Stimulated activated naive B cell treated with anti-CD40 and anti-IgM and Interleukin-4, amounts not matched to agents 10 μg/mL and 1 μg/mL and 100 μg/mL, for 72 hours (primary cell): Measurements from ENCODE around the gene HAUS3.
"Not testable (repeated sequence)": the region's sequence is repeated elsewhere in the genome, so short reads cannot be mapped to it uniquely, and the experiment has no call there.

Experiments used
- ATAC-seq, 2 donors: fragments of 150-1000 bp; cut with Tn5 transposase; replicated peaks; 2 replicates each; pipeline ENCODE4 v1.10.0; 2021; ENCODE audit warnings: moderate library complexity in 1 of 2
- DNase-seq: peaks from one replicate; pipeline ENCODE4 v3.0.0; 2021
- H3K27ac Mint-ChIP-seq: one replicate; pipeline ENCODE4 v1.8.0; 2022; ENCODE audit warnings: mild to moderate bottlenecking, mixed read lengths
- H3K27me3 Mint-ChIP-seq, 2 donors: one replicate each; pipeline ENCODE4 v1.8.0; 2022; ENCODE audit warnings: mixed read lengths in 2 of 2
- H3K36me3 Mint-ChIP-seq, 2 donors: one replicate each; pipeline ENCODE4 v1.8.0; 2022; ENCODE audit warnings: mixed read lengths in 2 of 2, mild to moderate bottlenecking in 1 of 2
- H3K4me1 Mint-ChIP-seq, 2 donors: one replicate each; pipeline ENCODE4 v1.8.0; 2022; ENCODE audit warnings: mixed read lengths in 2 of 2, mild to moderate bottlenecking in 1 of 2
- H3K4me3 Mint-ChIP-seq, 2 donors: one replicate each; pipeline ENCODE4 v1.8.0; 2022; ENCODE audit warnings: mild to moderate bottlenecking in 2 of 2, mixed read lengths in 2 of 2, moderate library complexity in 1 of 2
- H3K9me3 Mint-ChIP-seq, 2 donors: one replicate each; pipeline ENCODE4 v1.8.0; 2022; ENCODE audit warnings: mixed read lengths in 2 of 2, mild to moderate bottlenecking in 1 of 2

Gene HAUS3

DNA sequence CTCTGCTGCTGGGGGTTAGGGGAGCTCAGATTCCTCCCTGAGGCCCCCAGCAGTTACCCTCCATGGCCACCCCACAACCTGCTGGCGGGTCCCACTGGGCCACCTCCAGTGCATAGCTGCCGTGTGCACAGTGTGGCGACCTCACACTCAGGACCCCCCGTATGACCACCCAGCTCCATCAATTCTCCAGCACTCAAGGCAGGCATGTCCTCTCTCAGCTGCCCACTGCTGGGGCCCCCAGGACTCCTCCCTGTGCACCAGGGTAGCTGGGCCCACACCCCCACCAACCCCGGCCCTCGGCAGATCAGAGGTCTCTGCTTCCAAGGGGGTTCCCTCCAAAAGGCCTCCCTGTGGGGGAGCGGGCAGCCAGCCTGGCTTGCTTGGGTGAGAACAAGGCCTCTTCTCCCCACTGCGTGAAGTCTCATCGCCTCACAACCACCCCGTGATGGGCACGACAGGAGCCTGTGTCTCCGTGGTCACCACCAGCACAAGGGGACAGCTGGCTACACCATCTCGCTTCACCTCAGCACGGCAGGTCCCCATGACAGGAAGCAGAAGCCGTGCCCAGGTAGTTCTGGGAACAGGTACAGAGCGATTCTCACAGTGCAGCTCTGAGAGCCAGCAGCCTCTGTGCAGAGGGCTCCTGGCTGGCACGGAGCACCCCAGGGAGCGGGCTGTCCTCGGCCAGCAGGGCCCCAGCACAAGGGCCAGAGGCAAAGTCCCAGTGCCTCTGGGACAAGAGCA, 4.6 kb upstream of the HAUS3 start:
- Mint-ChIP-seq H3K27ac (peak overlapping the region; percentile 51), H3K4me1 (peaks cover 9 to 19% of the 10 kb centered on the region in 2 donors), H3K27me3 (no peaks in the 10 kb centered on the region), H3K9me3 (no peaks in the 10 kb centered on the region), H3K4me3 (no peak overlapping the region), H3K36me3 (peaks cover 0 to 4% of the 10 kb centered on the region in 2 donors)
- ATAC-seq (no peak), DNase-seq (no peak)

GRCh38 chr4:2245787-2246275, 3.9 kb upstream of the HAUS3 start:
- H3K27me3 Mint-ChIP-seq = no peaks in the 10 kb centered on the region
- peaks cover 11 to 21% of the 10 kb centered on the region in 2 donors for H3K4me1 Mint-ChIP-seq
- peaks cover under 1 to 4% of the 10 kb centered on the region in 2 donors for H3K36me3 Mint-ChIP-seq
- ATAC-seq (no peak), DNase-seq (no peak)
- H3K27ac Mint-ChIP-seq = no peak overlapping the region
- H3K4me3 Mint-ChIP-seq = no peak overlapping the region
- no peaks in the 10 kb centered on the region for H3K9me3 Mint-ChIP-seq

- H3K36me3 Mint-ChIP-seq = peaks cover 4 to 5% of the 10 kb centered on the region in 2 donors
- no peak for DNase-seq
- peak overlapping the region; percentile 20 for H3K27ac Mint-ChIP-seq
- peaks cover 17 to 27% of the 10 kb centered on the region in 2 donors for H3K4me1 Mint-ChIP-seq
- H3K9me3 Mint-ChIP-seq = no peaks in the 10 kb centered on the region
- H3K4me3 Mint-ChIP-seq = no peak overlapping the region
- no peak for ATAC-seq
- no peaks in the 10 kb centered on the region for H3K27me3 Mint-ChIP-seq
Measured at GRCh38 chr4:2245057-2245786, 3.3 kb upstream of the HAUS3 start.

DNA sequence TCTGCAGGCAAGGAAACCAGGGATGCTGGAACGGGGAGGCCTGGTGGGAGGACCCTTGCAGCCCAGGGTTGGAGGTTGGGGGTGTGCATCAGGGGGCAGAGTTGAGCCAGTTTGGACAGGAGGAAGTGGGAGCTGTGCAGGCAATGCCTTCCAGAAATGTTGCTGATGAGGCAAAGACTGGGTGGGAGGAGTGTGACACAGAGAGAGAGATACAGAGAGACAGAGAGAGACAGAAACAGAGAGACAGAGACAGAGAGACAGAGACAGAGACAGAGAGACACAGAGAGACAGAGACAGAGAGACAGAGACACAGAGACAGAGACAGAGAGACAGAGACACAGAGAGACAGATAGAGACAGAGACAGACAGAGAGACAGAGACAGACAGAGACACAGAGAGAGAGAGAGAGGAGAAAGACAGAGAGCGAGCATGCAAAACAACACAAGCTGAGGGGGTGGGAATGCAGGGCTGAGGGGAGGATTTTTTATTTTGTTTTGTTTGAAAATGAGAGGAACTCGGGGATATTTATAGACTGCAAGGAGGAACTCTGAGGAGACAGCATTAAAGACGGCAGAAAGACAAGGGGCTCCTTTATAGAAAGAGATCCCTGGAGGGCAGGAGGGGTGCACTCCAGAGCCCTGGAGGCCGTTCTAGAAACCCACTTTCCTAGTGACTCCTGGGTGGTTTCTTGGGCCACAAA, 1.9 kb upstream of the HAUS3 start:
- Mint-ChIP-seq H3K36me3 (peaks cover 6 to 11% of the 10 kb centered on the region in 2 donors), H3K4me1 (peaks cover 23 to 38% of the 10 kb centered on the region in 2 donors), H3K4me3 (peak overlapping the region; percentile 20 to 30), H3K9me3 (no peaks in the 10 kb centered on the region), H3K27ac (peak overlapping the region; percentile 33), H3K27me3 (no peaks in the 10 kb centered on the region)
- DNase-seq = no peak
- ATAC-seq = peak in 1 of 2 donors; percentile 17

GRCh38 chr4:2241003-2241402, 918 bp downstream of the HAUS3 start:
- Mint-ChIP-seq H3K27me3 (no peaks in the 10 kb centered on the region), H3K9me3 (no peaks in the 10 kb centered on the region), H3K36me3 (peaks cover 11 to 22% of the 10 kb centered on the region in 2 donors), H3K27ac (peak overlapping the region; percentile 92), H3K4me1 (peaks cover 29 to 55% of the 10 kb centered on the region in 2 donors), H3K4me3 (peak overlapping the region; percentile 95 to 97)
- no peak for ATAC-seq
- DNase-seq = no peak

DNA sequence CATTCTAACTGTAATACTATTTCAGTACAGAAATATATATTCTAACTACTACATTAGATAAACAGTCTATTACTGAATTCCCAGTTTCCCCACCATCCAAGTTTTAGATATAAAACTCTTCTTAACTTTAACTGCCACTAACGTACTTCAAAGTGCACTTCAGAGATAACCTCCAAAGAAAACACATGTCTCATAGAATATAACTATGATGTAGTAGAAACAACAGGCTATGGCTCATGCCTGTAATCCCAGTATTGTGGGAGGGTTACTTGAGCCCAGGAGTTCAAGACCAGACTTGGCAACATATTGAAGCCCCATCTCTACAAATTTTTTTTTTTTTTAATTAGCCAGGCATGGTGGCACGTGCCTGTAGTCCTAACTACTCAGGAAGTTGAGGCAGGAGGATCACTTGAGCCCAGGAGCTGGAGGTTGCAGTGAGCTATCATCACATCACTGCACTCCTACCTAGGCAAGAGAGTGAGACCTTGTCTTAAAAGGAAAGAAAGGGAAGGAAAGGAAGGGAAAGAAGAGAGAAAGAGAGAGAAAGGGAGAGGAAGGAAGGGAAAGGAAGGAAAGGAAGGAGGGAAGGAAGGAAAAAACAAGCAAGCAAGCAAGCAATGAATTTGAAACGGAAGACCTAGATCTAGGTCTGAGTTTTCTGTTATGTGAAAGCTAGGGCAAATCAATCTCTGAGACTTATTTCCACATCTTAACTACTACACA, 4.8 kb downstream of the HAUS3 start:
- ATAC-seq = no peak
- H3K4me3 Mint-ChIP-seq = no peak overlapping the region
- H3K4me1 Mint-ChIP-seq = peaks cover 22 to 39% of the 10 kb centered on the region in 2 donors
- H3K9me3 Mint-ChIP-seq = no peaks in the 10 kb centered on the region
- no peak overlapping the region for H3K27ac Mint-ChIP-seq
- no peak for DNase-seq
- no peaks in the 10 kb centered on the region for H3K27me3 Mint-ChIP-seq
- H3K36me3 Mint-ChIP-seq = peaks cover 17 to 30% of the 10 kb centered on the region in 2 donors

- no peaks in the 10 kb centered on the region for H3K9me3 Mint-ChIP-seq
- ATAC-seq = no peak
- no peak for DNase-seq
- no peaks in the 10 kb centered on the region for H3K27me3 Mint-ChIP-seq
- H3K4me3 Mint-ChIP-seq = no peak overlapping the region
- peaks cover 12 to 14% of the 10 kb centered on the region in 2 donors for H3K36me3 Mint-ChIP-seq
- H3K4me1 Mint-ChIP-seq = peaks cover 0 to 2% of the 10 kb centered on the region in 2 donors
- H3K27ac Mint-ChIP-seq = no peak overlapping the region
Measured at GRCh38 chr4:2231082-2231481, 10.8 kb downstream of the HAUS3 start.

DNA sequence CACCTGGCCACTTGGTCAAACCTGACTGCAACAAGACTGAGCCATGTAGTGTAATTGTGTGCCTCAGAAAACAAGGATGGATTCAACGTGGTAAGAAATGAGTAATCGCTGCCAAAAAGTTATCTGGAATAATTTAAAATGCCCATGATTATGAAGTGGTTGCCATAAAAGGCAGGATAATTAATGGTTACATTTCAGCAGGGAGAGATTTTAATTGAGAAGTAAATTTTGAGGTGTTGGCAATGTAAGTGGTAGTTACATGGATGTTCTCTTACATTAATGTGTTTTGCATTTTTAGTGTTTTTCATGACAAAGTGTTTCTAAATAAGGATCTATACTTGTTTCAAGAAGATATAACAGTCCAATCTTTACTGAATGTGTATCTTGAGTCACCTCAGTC, 15.7 kb downstream of the HAUS3 start:
- Mint-ChIP-seq H3K4me1 (no peaks in the 10 kb centered on the region), H3K9me3 (no peaks in the 10 kb centered on the region), H3K27me3 (no peaks in the 10 kb centered on the region), H3K4me3 (no peak overlapping the region), H3K27ac (no peak overlapping the region), H3K36me3 (peaks cover 8 to 12% of the 10 kb centered on the region in 2 donors)
- ATAC-seq (no peak), DNase-seq (no peak)

DNA sequence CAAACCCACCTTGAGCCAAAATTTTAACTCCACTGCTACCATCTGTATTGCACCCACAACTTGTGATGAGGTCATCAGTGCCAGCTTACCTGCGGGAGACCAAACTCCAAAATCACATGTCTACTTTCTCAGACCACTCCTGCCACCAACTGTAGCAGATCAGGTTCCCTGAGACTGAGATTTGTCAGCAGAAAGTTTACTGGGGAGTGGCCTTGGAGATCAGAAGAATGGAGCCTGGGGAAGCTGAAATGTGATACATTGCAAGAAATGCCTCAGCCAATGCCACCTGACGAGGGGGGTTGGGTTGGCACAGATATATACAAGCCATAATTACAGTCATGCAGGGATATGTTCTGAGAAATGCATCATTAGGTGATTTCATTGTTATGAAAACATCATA, 19.1 kb downstream of the HAUS3 start:
- Mint-ChIP-seq H3K9me3 (no peaks in the 10 kb centered on the region), H3K36me3 (peaks cover 6 to 12% of the 10 kb centered on the region in 2 donors), H3K27me3 (no peaks in the 10 kb centered on the region), H3K4me1 (peaks cover 7 to 8% of the 10 kb centered on the region in 2 donors), H3K4me3 (no peak overlapping the region), H3K27ac (no peak overlapping the region)
- DNase-seq (no peak), ATAC-seq (no peak)

DNA sequence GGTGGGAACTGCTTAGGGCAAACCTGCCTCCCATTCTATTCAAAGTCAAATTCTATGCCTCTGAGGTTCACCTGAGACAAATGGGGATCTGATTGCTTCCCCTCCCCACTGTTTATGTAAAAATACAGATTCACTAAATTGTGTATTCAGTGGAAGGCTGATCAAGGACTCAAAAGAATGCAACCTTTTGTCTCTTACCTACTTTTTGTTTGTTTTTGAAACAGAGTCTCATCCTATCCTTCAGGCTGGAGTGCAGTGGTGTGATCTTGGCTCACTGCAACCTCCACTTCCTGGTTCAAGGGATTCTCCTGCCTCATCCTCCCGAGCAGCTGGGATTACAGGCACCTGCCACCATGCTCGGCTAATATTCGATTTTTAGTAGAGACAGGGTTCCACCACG, 20.5 kb downstream of the HAUS3 start:
- H3K36me3 Mint-ChIP-seq, H3K27ac Mint-ChIP-seq, DNase-seq, H3K4me3 Mint-ChIP-seq, H3K4me1 Mint-ChIP-seq, ATAC-seq, H3K27me3 Mint-ChIP-seq, H3K9me3 Mint-ChIP-seq: not testable (repeated sequence)

- DNase-seq = peak; percentile 62
- peak; percentile 93 to 95 for ATAC-seq
- Mint-ChIP-seq H3K27ac (peak overlapping the region; percentile 1), H3K4me3 (no peak overlapping the region), H3K27me3 (no peaks in the 10 kb centered on the region), H3K4me1 (peaks cover 7 to 8% of the 10 kb centered on the region in 2 donors), H3K36me3 (peaks cover 0 to 4% of the 10 kb centered on the region in 2 donors), H3K9me3 (no peaks in the 10 kb centered on the region)
Measured at GRCh38 chr4:2220016-2220630, 21.8 kb downstream of the HAUS3 start.

- H3K27ac Mint-ChIP-seq = no peak overlapping the region
- no peak for DNase-seq
- no peaks in the 10 kb centered on the region for H3K27me3 Mint-ChIP-seq
Measured at GRCh38 chr4:2219233-2219760, 22.6 kb downstream of the HAUS3 start.

DNA sequence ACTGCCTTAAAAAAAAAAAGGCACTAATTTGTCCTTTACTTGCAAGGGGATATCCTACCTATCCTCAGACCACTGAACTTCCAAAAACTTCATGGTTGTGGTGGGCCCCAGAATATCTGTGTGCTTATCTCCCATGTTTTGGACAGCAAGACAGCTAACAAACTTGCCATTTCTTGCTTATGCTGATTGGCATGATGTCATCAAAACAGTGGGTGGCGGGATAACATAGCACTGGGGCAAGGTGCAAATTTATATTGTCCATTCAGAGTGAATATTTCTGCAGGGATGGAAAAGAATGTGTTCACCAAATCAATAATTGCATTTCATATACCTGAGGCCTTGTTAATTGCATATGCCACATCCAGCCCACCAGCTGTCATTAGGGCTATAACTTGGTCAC, 23.5 kb downstream of the HAUS3 start:
- DNase-seq (no peak), ATAC-seq (no peak)
- H3K27me3 Mint-ChIP-seq = no peaks in the 10 kb centered on the region
- no peak overlapping the region for H3K27ac Mint-ChIP-seq
- H3K36me3 Mint-ChIP-seq = peaks cover 0 to 4% of the 10 kb centered on the region in 2 donors
- no peak overlapping the region for H3K4me3 Mint-ChIP-seq
- H3K4me1 Mint-ChIP-seq = peaks cover 7 to 8% of the 10 kb centered on the region in 2 donors
- no peaks in the 10 kb centered on the region for H3K9me3 Mint-ChIP-seq

More at GRCh38 chr4:2219233-2219760, 22.6 kb downstream of the HAUS3 start:
- no peak for ATAC-seq
- Mint-ChIP-seq H3K9me3 (no peaks in the 10 kb centered on the region), H3K4me3 (no peak overlapping the region), H3K36me3 (peaks cover 0 to 4% of the 10 kb centered on the region in 2 donors), H3K4me1 (peaks cover 7 to 8% of the 10 kb centered on the region in 2 donors)
